ENCODE measurements around the gene PNRC2.

DNA sequence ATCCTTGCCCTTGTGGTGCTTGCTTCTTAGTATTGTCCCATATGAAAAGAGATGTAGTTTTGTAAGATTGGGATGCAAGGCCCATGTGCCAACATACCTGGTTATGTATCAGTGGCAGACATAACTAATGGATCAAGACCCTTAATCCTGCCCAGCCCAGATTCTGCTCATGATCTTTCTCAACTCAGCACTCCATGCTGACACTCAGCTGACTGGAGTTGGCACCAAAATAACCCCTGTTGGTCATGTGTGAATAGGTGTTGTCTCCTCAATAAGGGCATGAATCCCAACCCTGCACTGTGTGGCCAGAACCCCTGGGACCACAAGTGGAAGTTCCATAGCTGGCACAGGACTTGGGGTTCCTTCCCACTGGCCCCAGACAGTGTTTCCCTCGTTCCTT lies 32.5 kb upstream of the PNRC2 start:
- TF ChIP-seq CTCF (IDR thresholded peaks at IDR 0.05), result no peak
- no peak for TF ChIP-seq POLR2A (IDR thresholded peaks at IDR 0.05)
